SK-N-SH (cell line): ENCODE measurements around the gene PWWP2B. TPM values are rescaled to one million over a fixed set of nuclear protein-coding genes. Genes with fewer than 3 reads are reported as not detected.

Experiments used
- CTCF ChIA-PET: fragments of 300-600, 350-600 bp; formaldehyde crosslinking; extraction: SDS; loops from one replicate; lab custom pipeline; 2021; lab: Yijun Ruan, JAX
- POLR2A ChIA-PET: fragments of 350-600 bp; sonication (Branson Sonifier 250); formaldehyde crosslinking; extraction: SDS; loops from one replicate; lab custom pipeline; 2020; ENCODE audit warnings: antibody characterized with exemption, inconsistent platforms; lab: Yijun Ruan, JAX
- DNase-seq: peaks from one replicate; pipeline ENCODE4 v3.0.0; 2012
- H2AFZ ChIP-seq: fragments of 200-600 bp; sonication (generic); 2 replicates; pipeline ENCODE4 v1.8.1; 2016; ENCODE audit warnings: antibody characterized with exemption, mild to moderate bottlenecking, low read depth
- H3F3A ChIP-seq: fragments of 200-600 bp; sonication (generic); replicated peaks from 2 replicates; pipeline ENCODE3; 2016; ENCODE audit warnings: antibody characterized with exemption, mild to moderate bottlenecking; ENCODE audit not compliant: insufficient read depth
- H3K27ac ChIP-seq, 2 experiments: fragments of 200-500 bp in 1 of 2; fragments of 200-600 bp in 1 of 2; sonication (Bioruptor generic) in 1 of 2; sonication (generic), shearing (Covaris generic) in 1 of 2; 2 replicates each; pipeline versions ENCODE4 v1.5.1 to v1.6.1; 2014 to 2016; ENCODE audit warnings: low read depth in 2 of 2, inconsistent platforms in 1 of 2, low read length in 1 of 2, mild to moderate bottlenecking in 1 of 2, mixed read lengths in 1 of 2
- H3K27me3 ChIP-seq: fragments of 200-600 bp; sonication (generic), shearing (Covaris generic); 2 replicates; pipeline ENCODE4 v1.6.1; 2016; ENCODE audit warnings: mixed run types; ENCODE audit not compliant: insufficient read depth
- H3K36me3 ChIP-seq, 2 experiments: fragments of 200-500 bp in 1 of 2; fragments of 200-600 bp in 1 of 2; sonication (Bioruptor generic) in 1 of 2; sonication (generic) in 1 of 2; replicated peaks in 1 of 2; 2 replicates each; pipeline versions ENCODE3 to v1.5.1; 2014 to 2016; ENCODE audit warnings: low read length in 1 of 2, mild to moderate bottlenecking in 1 of 2; ENCODE audit not compliant: insufficient read depth in 2 of 2, control insufficient read depth in 1 of 2
- H3K4me1 ChIP-seq, 2 experiments: fragments of 200-500 bp in 1 of 2; fragments of 200-600 bp in 1 of 2; sonication (Bioruptor generic) in 1 of 2; sonication (generic), shearing (Covaris generic) in 1 of 2; 2 replicates each; pipeline versions ENCODE4 v1.5.1 to v1.6.1; 2014 to 2016; ENCODE audit warnings: low read depth in 1 of 2, low read length in 1 of 2, mixed run types in 1 of 2; ENCODE audit not compliant: insufficient read depth in 2 of 2, control insufficient read depth in 1 of 2
- H3K4me2 ChIP-seq: fragments of 200-600 bp; sonication (generic), shearing (Covaris generic); 2 replicates; pipeline ENCODE4 v1.6.1; 2017; ENCODE audit warnings: mixed run types
- H3K4me3 ChIP-seq, 2 experiments: fragments of 200-500 bp in 1 of 2; fragments of 200-600 bp in 1 of 2; sonication (Bioruptor generic) in 1 of 2; sonication (generic), shearing (Covaris generic) in 1 of 2; 2 replicates each; pipeline versions ENCODE4 v1.5.1 to v1.8.1; 2014 to 2016; ENCODE audit warnings: low read depth in 2 of 2, inconsistent platforms in 1 of 2, low read length in 1 of 2, mild to moderate bottlenecking in 1 of 2, mixed read lengths in 1 of 2, moderate library complexity in 1 of 2
- H3K79me2 ChIP-seq: fragments of 200-600 bp; sonication (generic); 2 replicates; pipeline ENCODE4 v1.8.1; 2017; ENCODE audit warnings: mild to moderate bottlenecking; ENCODE audit not compliant: insufficient read depth
- H3K9ac ChIP-seq: fragments of 200-600 bp; sonication (generic); 2 replicates; pipeline ENCODE4 v1.6.1; 2017; ENCODE audit warnings: mixed run types
- H3K9me2 ChIP-seq: fragments of 200-600 bp; sonication (generic); 2 replicates; pipeline ENCODE4 v1.6.1; 2017; ENCODE audit warnings: mixed run types
- H3K9me3 ChIP-seq: fragments of 200-600 bp; sonication (generic); 2 replicates; pipeline ENCODE4 v1.6.1; 2017; ENCODE audit warnings: mixed run types, mild to moderate bottlenecking, moderate library complexity
- H4K20me1 ChIP-seq: fragments of 200-600 bp; sonication (generic); 2 replicates; pipeline ENCODE4 v1.6.1; 2017; ENCODE audit warnings: mild to moderate bottlenecking, mixed run types; ENCODE audit not compliant: insufficient read depth
- CHD2 ChIP-seq: fragments of 150-350 bp; IDR thresholded peaks from 2 replicates; pipeline ENCODE4 v1.6.1; 2018; ENCODE audit warnings: low read length; ENCODE audit not compliant: partially characterized antibody
- FOSL2 ChIP-seq: IDR thresholded peaks from 2 replicates; pipeline ENCODE4 v1.4.0; 2012; ENCODE audit warnings: low read depth, mild to moderate bottlenecking, moderate library complexity, borderline replicate concordance
- FOXJ3 ChIP-seq: sonication (generic); formaldehyde crosslinking; IDR thresholded peaks from 2 replicates; pipeline ENCODE4 v1.5.1; 2020; ENCODE audit warnings: mild to moderate bottlenecking, missing genetic modification reagents
- MEF2A ChIP-seq: IDR thresholded peaks from 2 replicates; pipeline ENCODE4 v1.4.0; 2012; ENCODE audit warnings: low read depth, borderline replicate concordance
- MXI1 ChIP-seq: IDR thresholded peaks from 2 replicates; pipeline ENCODE4 v1.6.1; 2012; ENCODE audit warnings: mild to moderate bottlenecking, low read depth, low read length, improper control_type of control experiment
- RAD21 ChIP-seq: IDR thresholded peaks from 2 replicates; pipeline ENCODE4 v1.6.1; 2012; ENCODE audit warnings: mild to moderate bottlenecking, low read length
- TAF1 ChIP-seq: IDR thresholded peaks from 2 replicates; pipeline ENCODE4 v1.6.1; 2012; ENCODE audit warnings: low read depth, mild to moderate bottlenecking, low read length, moderate library complexity, borderline replicate concordance
- WGBS: methylation state at CpG from one replicate; pipeline ENCODE4 v1.1.6; 2017; ENCODE audit warnings: low lambda C conversion rate; 5-methylcytosine and 5-hydroxymethylcytosine counted together
- polyA plus RNA-seq, 3 experiments: library from polyadenylated mRNA; depleted of rRNA; stranded (reverse); fragments of >200 nt; gene quantifications; 2 replicates each; pipeline ENCODE4 v1.2.3, GENCODE V29; 2012
- TF ChIP-seq, protein P1 (sequence below): fragments of 150-350 bp; IDR thresholded peaks from 2 replicates; pipeline ENCODE4 v1.6.1; 2016; ENCODE audit warnings: mild to moderate bottlenecking, low read depth, low read length
- TF ChIP-seq, protein P2 (sequence below): IDR thresholded peaks from 2 replicates; pipeline ENCODE4; 2012

PWWP2B gene
- polyA plus RNA-seq, 1 of the 3 experiments (the other 2 are of a cell fraction): 2.4 TPM

DNA sequence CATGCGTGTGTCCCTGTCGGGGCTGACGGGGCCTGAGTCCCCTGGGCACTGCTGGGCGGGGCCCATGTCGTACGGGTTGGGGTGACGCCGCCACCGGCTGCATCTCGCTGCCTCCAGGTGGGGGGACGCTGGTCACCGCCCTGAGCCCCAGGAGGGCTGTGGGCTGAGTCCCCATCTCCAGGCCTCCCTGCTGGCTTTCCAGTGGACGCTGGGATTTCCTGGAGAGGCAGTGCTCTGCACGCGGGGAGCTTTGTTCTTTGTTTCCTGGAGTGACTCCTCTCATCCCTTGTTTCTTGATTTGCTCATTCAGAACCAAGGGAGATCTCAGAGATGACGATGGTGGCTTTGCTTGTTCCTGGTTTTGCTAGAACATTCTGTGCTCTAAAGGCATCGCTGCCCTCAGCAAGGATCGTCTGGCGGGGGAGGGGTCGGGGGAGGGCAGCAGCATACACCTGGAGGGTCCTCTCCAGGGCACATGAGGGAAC is 21.0 kb downstream of the PWWP2B start:
- no peak overlapping the region for H2AFZ ChIP-seq
- H3K4me2 ChIP-seq: no peak overlapping the region
- no peaks in the 10 kb centered on the region for H3K27me3 ChIP-seq
- ChIA-PET CTCF (interaction anchor here (2.1 kb wide), 1 partner anchor 28 kb away, joined by 9 read pairs; no protein-coding TSS in a partner anchor), POLR2A (no interaction called here)
- no peaks in the 10 kb centered on the region for H3F3A ChIP-seq
- H3K79me2 ChIP-seq: no peaks in the 10 kb centered on the region
- H3K4me3 ChIP-seq: no peak overlapping the region
- peaks cover 8 to 35% of the 10 kb centered on the region in 2 experiments; a peak in 2 of 4 replicates for H3K4me1 ChIP-seq
- TF ChIP-seq, protein P1, sequence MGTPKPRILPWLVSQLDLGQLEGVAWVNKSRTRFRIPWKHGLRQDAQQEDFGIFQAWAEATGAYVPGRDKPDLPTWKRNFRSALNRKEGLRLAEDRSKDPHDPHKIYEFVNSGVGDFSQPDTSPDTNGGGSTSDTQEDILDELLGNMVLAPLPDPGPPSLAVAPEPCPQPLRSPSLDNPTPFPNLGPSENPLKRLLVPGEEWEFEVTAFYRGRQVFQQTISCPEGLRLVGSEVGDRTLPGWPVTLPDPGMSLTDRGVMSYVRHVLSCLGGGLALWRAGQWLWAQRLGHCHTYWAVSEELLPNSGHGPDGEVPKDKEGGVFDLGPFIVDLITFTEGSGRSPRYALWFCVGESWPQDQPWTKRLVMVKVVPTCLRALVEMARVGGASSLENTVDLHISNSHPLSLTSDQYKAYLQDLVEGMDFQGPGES: no peak
- TF ChIP-seq FOXJ3 (no peak), MXI1 (no peak)
- TF ChIP-seq, all 33 proteins: peak for 0
- no peaks in the 10 kb centered on the region for H3K36me3 ChIP-seq
- no peaks in the 10 kb centered on the region for H4K20me1 ChIP-seq
- no peak overlapping the region for H3K9ac ChIP-seq
- WGBS: 91% methylated on average over 13 of the region's 20 CpGs
- H3K9me3 ChIP-seq: no peaks in the 10 kb centered on the region
- DNase-seq: peak; percentile 41
- no peaks in the 10 kb centered on the region for H3K9me2 ChIP-seq
- H3K27ac ChIP-seq: no peak overlapping the region

DNA sequence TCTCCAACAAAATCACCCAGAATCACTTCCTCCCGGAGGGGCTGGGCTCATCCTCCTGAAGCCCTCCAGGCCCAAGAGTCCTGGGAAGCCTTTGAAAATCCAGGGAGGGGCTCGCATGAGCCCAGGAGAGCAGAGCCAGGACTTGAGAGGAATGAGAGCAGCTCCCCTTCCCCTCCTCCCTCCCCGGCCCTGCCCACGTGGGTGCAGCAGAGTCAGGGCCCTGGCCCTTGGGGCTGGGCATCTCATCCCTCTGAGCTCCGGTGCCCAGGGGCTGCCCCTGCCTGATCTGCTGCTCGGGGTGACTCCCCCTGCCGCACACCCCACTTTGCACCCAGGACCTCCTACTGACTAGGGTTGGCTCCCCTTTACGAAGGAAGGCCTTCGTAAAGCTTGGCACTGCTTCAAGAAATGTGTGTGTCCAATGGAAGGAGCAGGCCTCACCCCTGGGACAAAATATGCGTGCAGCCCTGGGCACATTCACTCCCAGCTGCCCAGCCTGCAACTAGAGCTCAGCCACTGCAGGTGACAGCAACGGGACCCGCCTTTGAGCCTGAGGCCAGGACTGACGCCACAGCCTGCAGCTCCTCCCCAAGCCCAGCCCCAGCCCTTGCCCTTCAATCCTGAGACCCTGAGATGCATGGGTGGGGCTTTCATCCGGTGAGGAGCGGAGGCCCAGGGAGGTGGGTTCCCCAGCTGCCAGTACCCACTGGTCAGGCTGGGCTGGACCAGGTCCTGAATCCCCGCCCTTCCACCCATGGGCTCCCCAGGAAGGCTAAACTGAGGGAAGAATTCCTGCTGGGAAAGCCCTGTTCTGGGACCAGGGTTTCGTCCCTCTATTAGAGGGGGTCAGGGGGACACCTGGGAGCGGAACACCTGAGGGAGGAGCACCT is 21.8 kb downstream of the PWWP2B start:
- no peaks in the 10 kb centered on the region for H3F3A ChIP-seq
- ChIA-PET POLR2A (interaction anchor here (0.6 kb wide), 1 partner anchor 10 kb away, joined by 3 read pairs; no protein-coding TSS in a partner anchor), CTCF (interaction anchor here (2.0 to 2.1 kb wide), 2 partner anchors 9 to 28 kb away, joined by 6 to 9 read pairs; no protein-coding TSS in a partner anchor)
- H3K36me3 ChIP-seq: no peaks in the 10 kb centered on the region
- WGBS: 75% methylated on average over 13 of the region's 18 CpGs
- no peak overlapping the region for H2AFZ ChIP-seq
- H3K4me1 ChIP-seq: peaks cover 8 to 41% of the 10 kb centered on the region in 2 experiments; a peak in 2 of 4 replicates
- no peak overlapping the region for H3K4me2 ChIP-seq
- DNase-seq: peak; percentile 49
- TF ChIP-seq RAD21 (no peak), TAF1 (no peak), MEF2A (no peak), FOSL2 (no peak), MXI1 (no peak), CHD2 (no peak)
- TF ChIP-seq, protein P2, sequence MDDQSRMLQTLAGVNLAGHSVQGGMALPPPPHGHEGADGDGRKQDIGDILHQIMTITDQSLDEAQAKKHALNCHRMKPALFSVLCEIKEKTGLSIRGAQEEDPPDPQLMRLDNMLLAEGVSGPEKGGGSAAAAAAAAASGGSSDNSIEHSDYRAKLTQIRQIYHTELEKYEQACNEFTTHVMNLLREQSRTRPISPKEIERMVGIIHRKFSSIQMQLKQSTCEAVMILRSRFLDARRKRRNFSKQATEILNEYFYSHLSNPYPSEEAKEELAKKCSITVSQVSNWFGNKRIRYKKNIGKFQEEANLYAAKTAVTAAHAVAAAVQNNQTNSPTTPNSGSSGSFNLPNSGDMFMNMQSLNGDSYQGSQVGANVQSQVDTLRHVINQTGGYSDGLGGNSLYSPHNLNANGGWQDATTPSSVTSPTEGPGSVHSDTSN: no peak
- H3K9me3 ChIP-seq: no peaks in the 10 kb centered on the region
- H3K9ac ChIP-seq: no peak overlapping the region
- H3K9me2 ChIP-seq: no peaks in the 10 kb centered on the region
- no peaks in the 10 kb centered on the region for H3K27me3 ChIP-seq
- no peak overlapping the region for H3K27ac ChIP-seq
- H3K4me3 ChIP-seq: no peak overlapping the region
- no peaks in the 10 kb centered on the region for H3K79me2 ChIP-seq
- no peaks in the 10 kb centered on the region for H4K20me1 ChIP-seq
